AG20443 (cell line): ENCODE results near the gene RGL2.

Source experiments
- DNase-seq: peaks from one replicate; pipeline ENCODE4 v3.0.0; 2012; ENCODE audit warnings: low spot score, mixed read lengths

RGL2 gene

DNA sequence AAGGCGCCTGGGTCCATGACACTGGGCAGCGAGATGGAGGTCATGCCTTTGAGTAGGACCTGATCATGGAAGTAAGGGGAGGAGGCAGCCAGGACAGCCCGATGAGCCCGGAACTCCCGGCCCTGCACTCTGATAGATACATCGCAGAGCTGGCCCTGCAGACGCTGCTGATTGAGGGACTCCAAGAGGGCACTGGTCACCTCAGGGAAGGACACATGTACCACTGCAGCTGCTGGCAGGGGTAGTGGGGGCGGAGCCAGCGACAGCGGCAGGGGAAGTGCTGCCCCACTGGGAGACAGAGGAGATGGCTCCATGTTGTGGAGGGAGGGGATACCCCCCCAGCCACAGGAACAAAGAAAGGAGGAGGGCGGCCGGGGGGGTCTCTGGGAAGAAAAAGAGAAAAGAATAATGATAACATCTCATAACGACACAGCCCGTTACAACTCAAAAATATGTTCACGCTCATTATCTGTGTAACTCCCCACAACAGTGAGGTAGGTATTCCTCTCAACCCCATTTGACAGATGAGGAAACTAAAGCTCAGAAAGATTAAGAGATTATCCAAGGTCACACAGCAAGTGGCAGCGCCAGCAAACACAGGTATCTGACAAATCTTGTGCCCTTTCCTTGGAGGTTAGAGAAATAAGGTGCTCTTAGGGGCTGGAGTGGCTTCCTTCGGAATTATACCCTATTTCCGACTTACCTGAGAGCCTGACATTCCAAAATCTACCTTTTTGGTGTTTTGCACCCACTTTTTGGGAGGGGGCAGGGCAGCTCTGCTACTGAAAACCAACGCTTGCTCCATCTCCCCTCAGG lies 18.1 kb upstream of the RGL2 start:
- DNase-seq: no peak

- no peak for DNase-seq
Observed at GRCh38 chr6:33315793-33316602, 17.3 kb upstream of the RGL2 start.

GRCh38 chr6:33314943-33315792 lies 16.4 kb upstream of the RGL2 start:
- peak; percentile 21 for DNase-seq

DNA sequence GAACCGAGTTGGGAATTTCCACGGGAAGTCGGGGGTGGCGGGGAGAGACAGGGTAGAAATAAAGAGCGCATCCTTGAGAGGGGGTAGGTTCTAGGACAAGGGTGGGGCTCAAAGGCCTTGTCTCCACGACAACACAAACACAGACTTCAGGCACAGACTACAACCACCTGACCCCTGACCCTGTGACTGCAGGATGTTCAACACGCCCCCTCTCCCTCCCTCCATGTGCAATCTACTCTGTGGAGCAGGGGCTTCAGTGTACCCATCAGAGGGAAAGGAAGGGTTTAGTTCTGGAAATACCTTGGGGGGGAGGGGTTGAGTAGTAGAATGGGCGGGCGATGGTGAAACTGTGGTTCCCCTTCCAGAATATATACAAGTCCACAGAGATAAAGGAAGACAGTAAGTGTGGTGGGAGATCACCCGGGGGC lies 15.8 kb upstream of the RGL2 start:
- peak; percentile 59 for DNase-seq

GRCh38 chr6:33313709-33314514 lies 15.2 kb upstream of the RGL2 start, which contains the start of gene TAPBP:
TAPBP (minus strand) TSS chr6:33314078; CDS start chr6:33314041, 37 bp downstream.
- DNase-seq: peak; percentile 62

GRCh38 chr6:33313105-33313708 lies 14.5 kb upstream of the RGL2 start:
- DNase-seq: peak; percentile 49

GRCh38 chr6:33312361-33313104 lies 13.8 kb upstream of the RGL2 start:
- peak; percentile 63 for DNase-seq

GRCh38 chr6:33306356-33306755 lies 7.6 kb upstream of the RGL2 start:
- DNase-seq: no peak

- DNase-seq: no peak
Observed at GRCh38 chr6:33305052-33305451, 6.3 kb upstream of the RGL2 start.

- no peak for DNase-seq
Observed at GRCh38 chr6:33304216-33304615, 5.5 kb upstream of the RGL2 start.

DNA sequence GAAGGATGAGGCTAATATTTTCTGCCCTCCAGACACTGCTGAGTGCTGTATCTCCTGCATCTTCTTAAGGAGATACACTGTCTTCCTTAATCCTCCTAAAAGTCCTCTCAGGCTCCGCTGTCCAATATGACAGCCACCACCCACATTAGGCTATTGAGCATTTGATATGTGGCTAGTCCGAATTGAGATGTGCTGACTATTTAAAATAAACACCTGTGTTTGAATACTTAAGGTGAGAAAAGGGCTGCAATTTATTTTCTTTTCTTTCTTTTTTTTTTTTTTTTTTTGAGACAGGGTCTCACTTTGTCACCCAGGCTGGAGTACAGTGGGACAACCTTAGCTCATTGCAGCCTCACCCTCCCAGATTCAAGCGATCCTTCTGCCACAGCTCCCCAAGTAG lies 3.1 kb upstream of the RGL2 start:
- DNase-seq: no peak

- DNase-seq: peak; percentile 91
Observed at GRCh38 chr6:33299237-33299944, 649 bp upstream of the RGL2 start.

DNA sequence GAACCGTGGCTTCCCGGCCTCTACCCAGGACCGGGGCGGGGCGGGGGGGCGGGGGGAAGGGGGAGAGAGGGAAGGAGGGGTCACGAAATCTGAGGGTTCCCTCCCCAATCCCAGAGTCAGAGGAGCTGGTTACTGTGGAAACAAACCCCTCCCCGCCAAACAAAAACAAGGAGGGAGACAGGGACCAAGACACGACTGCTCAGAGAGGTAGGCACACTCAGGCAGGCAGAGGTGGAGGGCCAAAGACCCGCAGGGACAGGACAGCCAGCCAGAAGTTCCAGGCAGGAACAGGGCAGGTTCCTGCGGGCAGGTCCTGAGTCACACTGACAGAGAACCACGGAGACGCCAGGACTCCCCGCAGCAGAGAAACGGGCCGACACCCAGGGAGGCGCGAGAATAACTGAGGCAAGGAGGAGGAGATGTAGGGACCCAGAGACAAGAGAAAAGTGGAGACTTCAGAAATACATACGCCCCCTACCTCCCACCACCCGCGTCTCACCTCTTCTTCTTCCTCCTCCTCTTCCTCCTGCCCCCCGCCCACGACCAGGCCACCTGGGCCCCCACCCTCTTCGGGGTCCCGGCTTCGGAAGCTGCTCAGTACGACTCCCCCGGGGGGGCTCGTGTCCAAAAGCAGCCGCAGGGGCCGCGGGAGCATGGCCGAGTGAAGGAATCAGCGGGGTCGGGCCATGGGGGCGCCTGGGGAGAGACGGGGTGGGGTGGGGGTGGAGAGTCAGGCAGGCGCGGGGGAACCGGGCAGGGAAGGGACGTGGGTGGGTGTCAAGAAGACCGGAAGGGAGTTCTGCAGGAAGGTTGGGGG lies 578 bp downstream of the RGL2 start:
- peak; percentile 92 for DNase-seq

DNA sequence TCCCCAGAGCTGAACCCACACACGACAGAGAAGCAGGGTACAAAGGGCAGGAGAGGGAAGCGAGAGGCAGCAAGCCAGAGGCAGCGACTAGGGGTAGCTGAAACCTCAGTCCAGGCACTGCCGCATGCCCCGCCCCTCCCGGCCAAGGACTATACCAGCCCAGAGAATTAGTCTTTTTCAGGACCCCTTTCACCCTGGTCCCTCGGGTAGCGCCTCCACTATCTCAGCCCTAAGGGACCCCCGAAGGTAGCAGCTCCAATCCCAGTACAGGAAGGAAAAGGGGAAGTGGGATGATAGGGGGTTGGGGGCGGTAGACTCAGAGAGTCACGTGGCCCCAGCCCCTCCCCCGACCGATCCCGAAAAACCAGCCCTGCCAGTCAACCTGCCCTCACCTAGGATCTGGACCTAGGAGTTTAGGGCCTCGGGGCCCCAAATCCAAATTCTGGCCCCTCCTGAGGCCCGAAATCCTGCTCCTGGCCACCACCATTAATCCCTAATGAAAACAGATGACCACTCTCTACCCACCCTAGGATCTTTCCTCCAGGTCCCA lies 1.3 kb downstream of the RGL2 start:
- DNase-seq: no peak

DNA sequence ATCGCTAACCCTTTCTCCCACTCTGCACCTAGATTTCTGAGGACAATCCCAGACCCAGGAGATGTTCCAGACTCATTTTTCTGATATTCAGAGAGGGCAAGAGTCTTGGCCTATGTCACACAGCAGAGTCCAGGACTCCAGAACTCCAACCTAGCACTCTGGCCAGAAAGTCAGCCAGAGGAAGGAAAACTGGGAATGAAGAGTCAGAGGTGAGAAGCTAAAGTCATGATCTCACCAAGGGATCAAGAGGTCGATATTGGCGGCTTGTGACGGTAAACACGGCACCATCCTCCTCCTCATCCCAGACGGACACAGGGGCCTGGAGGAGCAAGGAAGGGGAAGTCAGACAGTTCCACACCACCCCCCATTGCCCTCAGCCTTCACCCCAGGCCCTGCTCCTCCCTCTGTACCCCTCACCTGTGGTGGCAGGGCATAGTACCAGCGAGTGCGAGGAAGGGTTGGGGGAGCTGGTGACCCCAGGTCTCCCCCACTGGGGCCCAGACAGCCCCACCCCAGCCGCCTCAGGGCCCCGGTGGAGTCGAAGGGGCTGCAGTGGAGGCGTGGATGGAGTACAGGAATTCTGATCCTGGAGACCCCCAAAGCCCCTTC lies 1.8 kb downstream of the RGL2 start:
- no peak for DNase-seq

GRCh38 chr6:33295621-33296369 lies 2.9 kb downstream of the RGL2 start:
- no peak for DNase-seq
